Keratinocyte (primary cell): Measurements from ENCODE around the gene STK35. TPM values are rescaled to one million over a fixed set of nuclear protein-coding genes. Genes with fewer than 3 reads are reported as not detected.
A peak's percentile ranks its signal among the peaks of the same experiment; 100 is the strongest.

Source experiments
- DNase-seq: peaks from one replicate; pipeline ENCODE4 v3.0.0-alpha.2; 2011; ENCODE audit warnings: low read depth, missing footprints, low spot score
- FAIRE-seq: peaks from 2 replicates; lab custom pipeline; 2011; peaks lifted over from hg19 to GRCh38; lab: Jason Lieb, UNC
- H2AFZ ChIP-seq: 2 replicates; pipeline ENCODE4 v1.6.0; 2012; ENCODE audit warnings: low read length, control low read depth, inconsistent platforms; ENCODE audit not compliant: control insufficient read depth
- H3K27ac ChIP-seq: 2 replicates; pipeline ENCODE4 v1.5.1; 2011; ENCODE audit warnings: low read length; ENCODE audit not compliant: control insufficient read depth, insufficient read depth
- H3K27me3 ChIP-seq: 3 replicates; pipeline ENCODE4 v1.6.0; 2011; ENCODE audit warnings: low read length; ENCODE audit not compliant: control insufficient read depth, insufficient read depth; ENCODE audit errors: extremely low read depth
- H3K36me3 ChIP-seq, 2 experiments: 2 replicates in 1 of 2; 3 replicates in 1 of 2; pipeline ENCODE4 v1.5.1; 2011; ENCODE audit warnings: low read length in 2 of 2, mild to moderate bottlenecking in 1 of 2; ENCODE audit not compliant: control insufficient read depth in 2 of 2, insufficient read depth in 2 of 2; ENCODE audit errors: extremely low read depth in 1 of 2
- H3K4me1 ChIP-seq: 3 replicates; pipeline ENCODE4 v1.5.1; 2011; ENCODE audit warnings: low read length; ENCODE audit not compliant: control insufficient read depth, insufficient read depth; ENCODE audit errors: extremely low read depth
- H3K4me2 ChIP-seq: 3 replicates; pipeline ENCODE4 v1.6.0; 2011; ENCODE audit warnings: low read depth, low read length; ENCODE audit not compliant: control insufficient read depth, insufficient read depth; ENCODE audit errors: extremely low read depth
- H3K4me3 ChIP-seq, 3 experiments: fragments of 200-600 bp in 1 of 3; sonication (generic) in 1 of 3; 2 replicates in 2 of 3; 3 replicates in 1 of 3; pipeline ENCODE4 v1.5.1; 2011 to 2016; ENCODE audit warnings: low read length in 3 of 3, mild to moderate bottlenecking in 3 of 3, control low read depth in 2 of 3, inconsistent platforms in 1 of 3, low read depth in 1 of 3, mixed read lengths in 1 of 3, mixed run types in 1 of 3, moderate library complexity in 1 of 3; ENCODE audit not compliant: control insufficient read depth in 2 of 3, insufficient read depth in 2 of 3; ENCODE audit errors: extremely low read depth in 1 of 3
- H3K79me2 ChIP-seq: 2 replicates; pipeline ENCODE4 v1.6.0; 2012; ENCODE audit warnings: low read length; ENCODE audit not compliant: control insufficient read depth, insufficient read depth
- H3K9ac ChIP-seq: 3 replicates; pipeline ENCODE4 v1.6.0; 2011; ENCODE audit warnings: low read length; ENCODE audit not compliant: control insufficient read depth, insufficient read depth; ENCODE audit errors: extremely low read depth
- H3K9me1 ChIP-seq: 3 replicates; pipeline ENCODE4 v1.6.0; 2011; ENCODE audit warnings: low read length; ENCODE audit not compliant: control insufficient read depth, insufficient read depth; ENCODE audit errors: extremely low read depth
- H3K9me3 ChIP-seq: 2 replicates; pipeline ENCODE4 v1.5.1; 2012; ENCODE audit warnings: low read depth, low read length; ENCODE audit not compliant: control insufficient read depth
- H4K20me1 ChIP-seq: 3 replicates; pipeline ENCODE4 v1.6.0; 2011; ENCODE audit warnings: low read length; ENCODE audit not compliant: control insufficient read depth, insufficient read depth; ENCODE audit errors: extremely low read depth
- EZH2 ChIP-seq: IDR thresholded peaks from one replicate; pipeline ENCODE4 v1.6.1; 2012; ENCODE audit warnings: inconsistent platforms, mild to moderate bottlenecking, low read length, moderate library complexity
- dilution Hi-C: fragments of 300-500 bp; cut with MboI; formaldehyde crosslinking; loops from one replicate; pipeline ENCODE4 v1.7.0; 2020; ENCODE audit warnings: low sequenced_read_pairs; ENCODE audit not compliant: extremely low pct_ligation_motif_present
- polyA plus RNA-seq, 5 experiments: library from polyadenylated mRNA; depleted of rRNA in 3 of 5; stranded (reverse) in 3 of 5; stranded (forward) in 1 of 5; unstranded in 1 of 5; fragments of >200 nt; gene quantifications; 1 replicate in 1 of 5; 2 replicates in 3 of 5; 3 replicates in 1 of 5; pipeline versions ENCODE4 v1.2.1 to v1.2.3, GENCODE V29; 2011 to 2012; ENCODE audit warnings: missing spikeins in 2 of 5, low read depth in 1 of 5, low replicate concordance in 1 of 5
- TF ChIP-seq, protein P1 (sequence below), 3 experiments: IDR thresholded peaks in 1 of 3; conservative IDR thresholded peaks in 1 of 3; optimal IDR thresholded peaks in 1 of 3; 2 replicates in 2 of 3; 3 replicates in 1 of 3; pipeline versions ENCODE3 to v1.5.1; 2011; ENCODE audit warnings: low read length in 3 of 3, mild to moderate bottlenecking in 3 of 3, moderate library complexity in 2 of 3, control low read depth in 1 of 3, inconsistent platforms in 1 of 3; ENCODE audit not compliant: insufficient read depth in 2 of 3; ENCODE audit errors: extremely low read depth in 1 of 3

Gene STK35
- polyA plus RNA-seq, 1 donor (not counting 4 experiments of a cell fraction or from before 2014, with no cell fraction given) = 6.5 TPM

DNA sequence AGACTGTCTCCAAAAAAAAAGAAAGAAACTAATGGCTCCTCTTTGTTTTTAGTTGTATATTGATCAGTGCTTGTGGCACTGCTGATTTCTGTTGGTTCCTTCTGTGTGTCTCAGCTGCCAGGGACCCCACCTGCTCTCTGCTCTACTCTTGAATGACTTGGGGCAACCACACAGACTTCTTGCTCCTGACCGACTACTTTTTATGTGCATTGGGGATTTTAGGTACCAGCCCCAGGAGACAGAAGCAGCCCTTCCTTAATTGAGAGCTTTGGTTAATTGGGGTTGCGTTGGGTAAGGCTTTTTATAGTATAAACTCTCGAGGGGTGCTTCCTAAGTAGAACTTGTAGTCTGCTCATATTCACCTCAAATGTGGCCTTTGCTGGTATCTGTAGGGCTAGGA lies 6.9 kb downstream of the STK35 start:
- DNase-seq = no peak
- Histone ChIP-seq H3K79me2 (peaks cover 92% of the 10 kb centered on the region), H3K9me1 (peaks cover 11% of the 10 kb centered on the region), H2AFZ (no peak overlapping the region), H3K4me3 (no peak overlapping the region), H3K36me3 (peaks cover 11 to 16% of the 10 kb centered on the region in 2 experiments), H3K4me2 (peak overlapping the region; percentile 52), H3K9ac (no peak overlapping the region), H3K27me3 (no peaks in the 10 kb centered on the region), H3K27ac (no peak overlapping the region), H3K9me3 (no peaks in the 10 kb centered on the region), H4K20me1 (peaks cover 3% of the 10 kb centered on the region), H3K4me1 (peaks cover 33% of the 10 kb centered on the region)
- TF ChIP-seq EZH2 = no peak
- TF ChIP-seq, protein P1, sequence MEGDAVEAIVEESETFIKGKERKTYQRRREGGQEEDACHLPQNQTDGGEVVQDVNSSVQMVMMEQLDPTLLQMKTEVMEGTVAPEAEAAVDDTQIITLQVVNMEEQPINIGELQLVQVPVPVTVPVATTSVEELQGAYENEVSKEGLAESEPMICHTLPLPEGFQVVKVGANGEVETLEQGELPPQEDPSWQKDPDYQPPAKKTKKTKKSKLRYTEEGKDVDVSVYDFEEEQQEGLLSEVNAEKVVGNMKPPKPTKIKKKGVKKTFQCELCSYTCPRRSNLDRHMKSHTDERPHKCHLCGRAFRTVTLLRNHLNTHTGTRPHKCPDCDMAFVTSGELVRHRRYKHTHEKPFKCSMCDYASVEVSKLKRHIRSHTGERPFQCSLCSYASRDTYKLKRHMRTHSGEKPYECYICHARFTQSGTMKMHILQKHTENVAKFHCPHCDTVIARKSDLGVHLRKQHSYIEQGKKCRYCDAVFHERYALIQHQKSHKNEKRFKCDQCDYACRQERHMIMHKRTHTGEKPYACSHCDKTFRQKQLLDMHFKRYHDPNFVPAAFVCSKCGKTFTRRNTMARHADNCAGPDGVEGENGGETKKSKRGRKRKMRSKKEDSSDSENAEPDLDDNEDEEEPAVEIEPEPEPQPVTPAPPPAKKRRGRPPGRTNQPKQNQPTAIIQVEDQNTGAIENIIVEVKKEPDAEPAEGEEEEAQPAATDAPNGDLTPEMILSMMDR (optimal IDR thresholded peaks at IDR 0.05 in 1 of 3, IDR thresholded peaks at IDR 0.05 in 1 of 3, conservative IDR thresholded peaks at IDR 0.05 in 1 of 3; ENCODE audit: extremely low read depth in 1 of 3, insufficient read depth in 2 of 3, low read length in 3 of 3) = no peak
- dilution Hi-C loops = no loop called here
- no peak for FAIRE-seq

- peak; percentile 98 for FAIRE-seq
Measured at GRCh38 chr20:2108987-2109386, 7.4 kb downstream of the STK35 start.

More at GRCh38 chr20:2108987-2109386, 7.4 kb downstream of the STK35 start:
- DNase-seq = no peak
- Histone ChIP-seq H3K9me1 (peaks cover 11% of the 10 kb centered on the region), H4K20me1 (peaks cover 6% of the 10 kb centered on the region), H3K9ac (no peak overlapping the region), H3K9me3 (no peaks in the 10 kb centered on the region), H3K27ac (peak overlapping the region; percentile 66), H3K4me2 (peak overlapping the region; percentile 52), H3K27me3 (no peaks in the 10 kb centered on the region), H2AFZ (no peak overlapping the region), H3K79me2 (peaks cover 92% of the 10 kb centered on the region), H3K4me1 (peaks cover 30% of the 10 kb centered on the region), H3K4me3 (no peak overlapping the region), H3K36me3 (peaks cover 11 to 21% of the 10 kb centered on the region in 2 experiments)
- dilution Hi-C loops = no loop called here
- TF ChIP-seq EZH2 = no peak
- TF ChIP-seq, protein P1 (optimal IDR thresholded peaks at IDR 0.05 in 1 of 3, IDR thresholded peaks at IDR 0.05 in 1 of 3, conservative IDR thresholded peaks at IDR 0.05 in 1 of 3; ENCODE audit: extremely low read depth in 1 of 3, insufficient read depth in 2 of 3, low read length in 3 of 3) = no peak
